IMR-90 (cell line): ENCODE measurements around the gene CILP. TPM values are rescaled to one million over a fixed set of nuclear protein-coding genes. Genes with fewer than 3 reads are reported as not detected.

Experiments used
- ATAC-seq: fragments of 200-7000 bp; cut with Tn5 transposase; 2 replicates; pipeline ENCODE4 v1.9.1; 2020; ENCODE audit warnings: low read depth, mild to moderate bottlenecking, moderate library complexity
- BruUV-seq: library from RNA; stranded (reverse); fragments of 400-500 nt; replicated peaks from 2 replicates; lab custom pipeline; 2021; lab: Mats Ljungman, UMichigan
- CTCF ChIA-PET: fragments of 300-600 bp; formaldehyde crosslinking; extraction: SDS; loops from one replicate; lab custom pipeline; 2021; ENCODE audit warnings: antibody characterized with exemption; lab: Yijun Ruan, JAX
- POLR2A ChIA-PET: fragments of 300-600 bp; sonication (Branson Sonifier 250); formaldehyde crosslinking; loops from one replicate; lab custom pipeline; 2022; ENCODE audit warnings: antibody characterized with exemption; ENCODE audit not compliant: unreplicated experiment; lab: Charles Lee
- DNase-seq: peaks from one replicate; pipeline ENCODE4 v3.0.0; 2013
- H2AFZ ChIP-seq: replicated peaks from 2 replicates; pipeline ENCODE3; 2013; ENCODE audit warnings: low read length, mild to moderate bottlenecking; ENCODE audit not compliant: poor library complexity
- H2AK5ac ChIP-seq: 2 replicates; pipeline ENCODE4 v1.6.1; 2013; ENCODE audit warnings: low read depth, low read length, inconsistent platforms
- H2AK9ac ChIP-seq: replicated peaks from 2 replicates; pipeline ENCODE3; 2013; ENCODE audit warnings: mild to moderate bottlenecking, low read depth, low read length, moderate library complexity; ENCODE audit not compliant: poor library complexity
- H2BK120ac ChIP-seq: 2 replicates; pipeline ENCODE4 v1.6.1; 2013; ENCODE audit warnings: low read depth, low read length, inconsistent platforms
- H2BK15ac ChIP-seq: 3 replicates; pipeline ENCODE4 v1.6.1; 2013; ENCODE audit warnings: low read depth, low read length, inconsistent platforms
- H2BK20ac ChIP-seq: 2 replicates; pipeline ENCODE4 v1.6.1; 2013; ENCODE audit warnings: low read depth, mild to moderate bottlenecking, inconsistent platforms, low read length, moderate library complexity
- H2BK5ac ChIP-seq: 2 replicates; pipeline ENCODE4 v1.6.1; 2013; ENCODE audit warnings: mild to moderate bottlenecking, low read depth, low read length, inconsistent platforms; ENCODE audit not compliant: poor library complexity, severe bottlenecking
- H3K14ac ChIP-seq: replicated peaks from 2 replicates; pipeline ENCODE4 v1.6.1; 2013; ENCODE audit warnings: low read depth, low read length, inconsistent platforms
- H3K18ac ChIP-seq: 2 replicates; pipeline ENCODE4 v1.6.1; 2013; ENCODE audit warnings: low read depth, low read length, control low read depth
- H3K23ac ChIP-seq: 2 replicates; pipeline ENCODE4 v1.6.1; 2013; ENCODE audit warnings: low read depth, low read length, inconsistent platforms
- H3K27ac ChIP-seq: 2 replicates; pipeline ENCODE4 v1.5.1; 2013; ENCODE audit warnings: mild to moderate bottlenecking, control low read depth, low read length; ENCODE audit not compliant: insufficient read depth
- H3K27me3 ChIP-seq: 2 replicates; pipeline ENCODE4 v1.6.1; 2013; ENCODE audit warnings: low read length; ENCODE audit not compliant: control insufficient read depth, insufficient read depth
- H3K36me3 ChIP-seq: 2 replicates; pipeline ENCODE4 v1.6.1; 2013; ENCODE audit warnings: low read length, mixed read lengths; ENCODE audit not compliant: control insufficient read depth, insufficient read depth
- H3K4ac ChIP-seq: 2 replicates; pipeline ENCODE4 v1.6.1; 2013; ENCODE audit warnings: low read depth, low read length, inconsistent platforms
- H3K4me1 ChIP-seq: 2 replicates; pipeline ENCODE4 v1.6.1; 2013; ENCODE audit warnings: low read length, mixed read lengths; ENCODE audit not compliant: control insufficient read depth, insufficient read depth
- H3K4me2 ChIP-seq: 2 replicates; pipeline ENCODE4 v1.6.1; 2013; ENCODE audit warnings: low read depth, mild to moderate bottlenecking, control low read depth, low read length, moderate library complexity
- H3K4me3 ChIP-seq: 2 replicates; pipeline ENCODE4 v1.5.1; 2013; ENCODE audit warnings: low read depth, mild to moderate bottlenecking, control low read depth, low read length, moderate library complexity; ENCODE audit not compliant: insufficient read depth
- H3K56ac ChIP-seq: 2 replicates; pipeline ENCODE4 v1.6.1; 2013; ENCODE audit warnings: low read length, inconsistent platforms; ENCODE audit not compliant: insufficient read depth; ENCODE audit errors: extremely low read depth
- H3K79me1 ChIP-seq, 2 experiments: 2 replicates each; pipeline ENCODE4 v1.6.1; 2013; ENCODE audit warnings: low read length in 2 of 2, inconsistent platforms in 1 of 2, low read depth in 1 of 2
- H3K9ac ChIP-seq: 2 replicates; pipeline ENCODE4 v1.6.1; 2013; ENCODE audit warnings: low read depth, low read length, control low read depth
- H3K9me1 ChIP-seq: 2 replicates; pipeline ENCODE4 v1.6.1; 2013; ENCODE audit warnings: low read length, inconsistent platforms; ENCODE audit not compliant: insufficient read depth
- H3K9me3 ChIP-seq: 2 replicates; pipeline ENCODE4 v1.6.1; 2013; ENCODE audit warnings: low read length; ENCODE audit not compliant: control insufficient read depth, insufficient read depth
- H4K20me1 ChIP-seq: 2 replicates; pipeline ENCODE4 v1.6.1; 2013; ENCODE audit warnings: low read length, inconsistent platforms; ENCODE audit not compliant: insufficient read depth
- H4K5ac ChIP-seq: 2 replicates; pipeline ENCODE4 v1.6.1; 2013; ENCODE audit warnings: mild to moderate bottlenecking, low read depth, low read length, control low read depth
- H4K8ac ChIP-seq, 2 experiments: 2 replicates each; pipeline ENCODE4 v1.6.1; 2013; ENCODE audit warnings: low read depth in 2 of 2, low read length in 2 of 2, control low read depth in 1 of 2, inconsistent platforms in 1 of 2
- H4K91ac ChIP-seq: 2 replicates; pipeline ENCODE4 v1.6.1; 2013; ENCODE audit warnings: low read depth, low read length, inconsistent platforms; ENCODE audit not compliant: insufficient read depth
- BHLHE40 ChIP-seq: fragments of 150-350 bp; IDR thresholded peaks from 2 replicates; pipeline ENCODE4 v1.6.1; 2016; ENCODE audit warnings: mild to moderate bottlenecking, low read depth, low read length
- CEBPB ChIP-seq: IDR thresholded peaks from 2 replicates; pipeline ENCODE4 v1.6.1; 2012; ENCODE audit warnings: low read depth, low read length, improper control_type of control experiment
- CHD1 ChIP-seq: IDR thresholded peaks from 2 replicates; pipeline ENCODE4 v1.6.1; 2012; ENCODE audit warnings: low read depth, low read length, improper control_type of control experiment
- FOS ChIP-seq: fragments of 150-350 bp; IDR thresholded peaks from 2 replicates; pipeline ENCODE4 v1.6.1; 2016; ENCODE audit warnings: low read depth, low read length
- MAFK ChIP-seq: IDR thresholded peaks from 2 replicates; pipeline ENCODE4 v1.6.1; 2012; ENCODE audit warnings: low read depth, low read length, improper control_type of control experiment
- MAZ ChIP-seq: IDR thresholded peaks from 2 replicates; pipeline ENCODE4 v1.6.1; 2012; ENCODE audit warnings: low read depth, mild to moderate bottlenecking, low read length, improper control_type of control experiment, moderate library complexity, borderline replicate concordance
- NFE2L2 ChIP-seq: fragments of 150-350 bp; IDR thresholded peaks from 2 replicates; pipeline ENCODE4 v1.6.1; 2016; ENCODE audit warnings: low read depth, mild to moderate bottlenecking, low read length
- POLR2A ChIP-seq: IDR thresholded peaks from 2 replicates; pipeline ENCODE4 v1.6.1; 2012; ENCODE audit warnings: mild to moderate bottlenecking, low read depth, low read length
- RAD21 ChIP-seq: IDR thresholded peaks from 2 replicates; pipeline ENCODE4 v1.6.1; 2012; ENCODE audit warnings: low read length, improper control_type of control experiment
- RCOR1 ChIP-seq: IDR thresholded peaks from 2 replicates; pipeline ENCODE4 v1.6.1; 2012; ENCODE audit warnings: mild to moderate bottlenecking, low read length, improper control_type of control experiment; ENCODE audit not compliant: insufficient replicate concordance
- WGBS, 2 experiments: methylation state at CpG; one replicate each; pipeline versions ENCODE4 v1.1.5 to v1.1.7; 2013; ENCODE audit warnings: missing lambda C conversion rate in 2 of 2; ENCODE audit not compliant: insufficient read length in 1 of 2; ENCODE audit errors: extremely low coverage in 2 of 2; 5-methylcytosine and 5-hydroxymethylcytosine counted together
- dilution Hi-C: fragments of 300-500 bp; cut with HindIII; formaldehyde crosslinking; loops from one replicate; pipeline ENCODE4 v1.14.3; 2018; ENCODE audit warnings: low sequenced_read_pairs; ENCODE audit not compliant: unreplicated experiment
- in situ Hi-C: fragments of 300-500 bp; cut with MboI; formaldehyde crosslinking; loops from 3 replicates; pipeline ENCODE4 v1.14.3; 2019; ENCODE audit warnings: low sequenced_read_pairs, inconsistent platforms, mixed read lengths
- intact Hi-C: fragments of 100-400 bp; cut with micrococcal nuclease; formaldehyde crosslinking; loops from 2 replicates; pipeline ENCODE4 v1.10.0; 2022
- polyA plus RNA-seq, 3 experiments: library from polyadenylated mRNA; depleted of rRNA; stranded (reverse); fragments of >200 nt; gene quantifications; 2 replicates each; pipeline ENCODE4 v1.2.3, GENCODE V29; 2012; ENCODE audit warnings: low replicate concordance in 1 of 3
- total RNA-seq: library from RNA; depleted of rRNA; stranded (reverse); fragments of >200 nt; gene quantifications from 2 replicates; pipeline ENCODE4 v1.2.3, GENCODE V29; 2012
- TF ChIP-seq, protein P1 (sequence below): fragments of 150-350 bp; IDR thresholded peaks from 2 replicates; pipeline ENCODE4 v1.6.1; 2017; ENCODE audit warnings: mild to moderate bottlenecking, antibody characterized with exemption, low read length, low read depth
- TF ChIP-seq, protein P2 (sequence below): fragments of 150-350 bp; IDR thresholded peaks from 2 replicates; pipeline ENCODE4 v1.6.1; 2016; ENCODE audit warnings: low read depth, mild to moderate bottlenecking, low read length, moderate library complexity, borderline replicate concordance

Gene CILP
- total and polyA plus RNA-seq, 2 of the 4 experiments (the other 2 are of a cell fraction), result under 0.01 to 0.02 TPM

DNA sequence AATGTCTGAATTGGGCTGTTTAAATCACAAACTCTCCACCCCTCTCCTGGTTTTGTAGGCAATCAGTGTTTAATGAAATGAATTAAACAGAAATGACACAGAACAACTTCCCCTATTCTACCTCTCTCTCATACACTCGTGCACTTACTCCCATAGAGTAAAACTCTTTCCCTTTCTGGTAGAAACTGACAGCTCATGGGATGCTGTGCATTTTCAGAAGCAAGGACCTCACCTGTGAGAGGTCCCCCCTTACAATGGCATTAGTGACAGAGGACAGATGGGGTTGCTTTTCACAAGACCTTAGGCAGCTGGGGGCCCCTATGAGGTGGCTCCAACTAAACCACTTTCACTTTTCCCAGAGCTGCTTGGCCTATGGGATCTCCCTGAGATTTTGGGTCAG, 43.5 kb upstream of the CILP start:
- no peak overlapping the region for H3K18ac ChIP-seq
- H4K8ac ChIP-seq, result no peak overlapping the region
- H3K36me3 ChIP-seq, result peaks cover 5% of the 10 kb centered on the region; the same call in 1 of the 2 replicates
- no peak overlapping the region for H2AK5ac ChIP-seq
- no peak overlapping the region for H3K9ac ChIP-seq
- no peak overlapping the region for H2BK5ac ChIP-seq
- no peak overlapping the region for H3K4ac ChIP-seq
- no peak overlapping the region for H3K14ac ChIP-seq
- BruUV-seq, result no TSS peak
- no peak overlapping the region for H2AFZ ChIP-seq
- dilution Hi-C loops (no loop called here), in situ Hi-C loops (no loop called here), intact Hi-C loops (no loop called here)
- H3K4me3 ChIP-seq, result no peak overlapping the region
- no peak overlapping the region for H4K91ac ChIP-seq
- H3K4me1 ChIP-seq, result peaks cover 5% of the 10 kb centered on the region; the same call in 1 of the 2 replicates
- no peak overlapping the region for H3K23ac ChIP-seq
- no peak for DNase-seq
- H2BK20ac ChIP-seq, result no peak overlapping the region
- no peak overlapping the region for H3K27ac ChIP-seq
- no peaks in the 10 kb centered on the region for H3K79me1 ChIP-seq
- no peak overlapping the region for H3K56ac ChIP-seq
- TF ChIP-seq RCOR1 (no peak), POLR2A (no peak), CEBPB (no peak), MAFK (no peak), FOS (no peak), NFE2L2 (no peak), MAZ (no peak), RAD21 (no peak), BHLHE40 (no peak), CHD1 (no peak)
- TF ChIP-seq, protein P1, sequence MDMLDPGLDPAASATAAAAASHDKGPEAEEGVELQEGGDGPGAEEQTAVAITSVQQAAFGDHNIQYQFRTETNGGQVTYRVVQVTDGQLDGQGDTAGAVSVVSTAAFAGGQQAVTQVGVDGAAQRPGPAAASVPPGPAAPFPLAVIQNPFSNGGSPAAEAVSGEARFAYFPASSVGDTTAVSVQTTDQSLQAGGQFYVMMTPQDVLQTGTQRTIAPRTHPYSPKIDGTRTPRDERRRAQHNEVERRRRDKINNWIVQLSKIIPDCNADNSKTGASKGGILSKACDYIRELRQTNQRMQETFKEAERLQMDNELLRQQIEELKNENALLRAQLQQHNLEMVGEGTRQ, result no peak
- TF ChIP-seq, protein P2, sequence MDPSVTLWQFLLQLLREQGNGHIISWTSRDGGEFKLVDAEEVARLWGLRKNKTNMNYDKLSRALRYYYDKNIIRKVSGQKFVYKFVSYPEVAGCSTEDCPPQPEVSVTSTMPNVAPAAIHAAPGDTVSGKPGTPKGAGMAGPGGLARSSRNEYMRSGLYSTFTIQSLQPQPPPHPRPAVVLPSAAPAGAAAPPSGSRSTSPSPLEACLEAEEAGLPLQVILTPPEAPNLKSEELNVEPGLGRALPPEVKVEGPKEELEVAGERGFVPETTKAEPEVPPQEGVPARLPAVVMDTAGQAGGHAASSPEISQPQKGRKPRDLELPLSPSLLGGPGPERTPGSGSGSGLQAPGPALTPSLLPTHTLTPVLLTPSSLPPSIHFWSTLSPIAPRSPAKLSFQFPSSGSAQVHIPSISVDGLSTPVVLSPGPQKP, result no peak
- H2BK120ac ChIP-seq, result no peak overlapping the region
- ChIA-PET POLR2A (no interaction called here), CTCF (no interaction called here)
- WGBS, 2 experiments, result 100% methylated on average over 1 of the region's 1 CpG; no CpG with 5 or more reads in 1 of the 2 experiments
- no peak; the same call in 1 of the 2 replicates for ATAC-seq
- no peak overlapping the region for H3K4me2 ChIP-seq
- H3K9me3 ChIP-seq, result no peaks in the 10 kb centered on the region
- no peak overlapping the region for H2BK15ac ChIP-seq
- no peak overlapping the region for H4K5ac ChIP-seq
- no peaks in the 10 kb centered on the region for H3K9me1 ChIP-seq
- H2AK9ac ChIP-seq, result no peak overlapping the region
- no peaks in the 10 kb centered on the region for H4K20me1 ChIP-seq
- H3K27me3 ChIP-seq, result no peaks in the 10 kb centered on the region
